GM12892 (cell line): ENCODE measurements around the gene TOP1.

ENCODE experiments used
- POLR2A ChIP-seq: IDR thresholded peaks from 2 replicates; pipeline ENCODE4 v1.6.1; 2011; ENCODE audit warnings: low read depth, low read length, control low read depth
- POLR2AphosphoS5 ChIP-seq: IDR thresholded peaks from 2 replicates; pipeline ENCODE4 v1.6.1; 2011; ENCODE audit warnings: low read depth, low read length, control low read depth
- TAF1 ChIP-seq: IDR thresholded peaks from 2 replicates; pipeline ENCODE4 v1.6.1; 2011; ENCODE audit warnings: low read depth, mild to moderate bottlenecking, control low read depth, low read length, borderline replicate concordance

DNA sequence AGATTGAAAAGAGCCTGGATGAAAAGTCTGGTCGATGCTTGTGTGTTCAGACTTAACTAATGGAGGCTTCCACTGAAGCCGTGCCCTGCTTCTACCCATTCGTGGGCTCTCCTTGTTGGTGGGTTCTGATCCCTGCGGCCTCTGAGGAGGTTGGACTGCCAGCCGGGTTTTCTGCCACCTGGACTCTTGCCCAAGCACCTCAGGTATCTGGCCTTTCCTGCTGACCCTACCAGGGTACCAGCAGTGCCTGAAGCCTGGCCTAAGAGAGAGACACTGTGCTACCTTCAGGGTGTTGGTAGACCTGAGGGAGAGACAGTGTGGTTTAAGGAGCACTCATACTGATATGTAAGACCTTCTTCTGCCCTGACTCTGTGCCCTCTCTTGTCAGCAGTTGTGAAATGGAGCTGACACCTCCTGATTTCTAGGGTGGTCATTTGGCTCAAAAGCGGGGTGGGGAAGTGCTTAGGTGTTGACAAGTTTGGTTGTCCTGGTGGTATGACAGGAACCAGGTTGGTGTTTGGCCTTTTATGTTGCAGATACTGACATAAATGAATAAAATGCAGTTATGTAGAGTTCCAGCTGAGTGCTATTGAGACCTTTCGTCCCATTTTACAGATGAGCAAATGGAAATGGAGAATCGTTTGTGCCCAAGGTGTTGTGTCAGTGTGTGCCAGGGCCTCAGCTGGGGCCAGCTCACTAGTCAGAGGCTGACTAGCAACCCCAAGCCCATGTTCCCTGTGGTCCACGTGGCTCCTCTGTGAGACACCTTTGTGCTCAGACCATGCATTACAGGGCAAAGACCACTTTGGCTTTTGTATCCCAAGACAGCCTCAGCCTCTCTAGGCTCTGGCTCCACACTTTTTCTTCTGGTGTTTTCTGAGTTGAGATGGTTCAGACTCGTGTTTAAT is 111.9 kb downstream of the TOP1 start:
- TF ChIP-seq POLR2A (no peak), POLR2AphosphoS5 (no peak), TAF1 (no peak)
